Hematopoietic multipotent progenitor cell (in vitro differentiated cells): ENCODE data around the gene TES. TPM values are rescaled to one million over a fixed set of nuclear protein-coding genes. Genes with fewer than 3 reads are reported as not detected.
"Not testable (repeated sequence)": the region's sequence is repeated elsewhere in the genome, so short reads cannot be mapped to it uniquely, and the experiment has no call there.

Source experiments
- DNase-seq, 3 donors: peaks; one replicate each; pipeline ENCODE4 v3.0.0-alpha.2; 2011 to 2015; ENCODE audit warnings: low read depth in 2 of 3, low spot score in 2 of 3
- total RNA-seq: library from RNA; depleted of rRNA; stranded (reverse); fragments of >200 nt; gene quantifications from one replicate; pipeline ENCODE4 v1.2.3, GENCODE V29; 2012

Gene TES
- total RNA-seq, 1 donor: 88.1 TPM

- DNase-seq: no peak
These were observed 68.9 kb downstream of the TES start for GRCh38 chr7:116279217-116279616.

GRCh38 chr7:116280803-116281202 lies 70.5 kb downstream of the TES start:
- no peak for DNase-seq

GRCh38 chr7:116283595-116284204 lies 73.4 kb downstream of the TES start:
- DNase-seq: no peak

- no peak for DNase-seq
These were observed 74.1 kb downstream of the TES start for GRCh38 chr7:116284390-116284789.

GRCh38 chr7:116285252-116285651 lies 74.9 kb downstream of the TES start:
- no peak for DNase-seq

GRCh38 chr7:116290740-116291139 lies 80.4 kb downstream of the TES start:
- no peak for DNase-seq

- DNase-seq: no peak
These were observed 81.6 kb downstream of the TES start for GRCh38 chr7:116291937-116292336.

- no peak for DNase-seq
These were observed 82.0 kb downstream of the TES start for GRCh38 chr7:116292381-116292780.

- DNase-seq: no peak
These were observed 82.8 kb downstream of the TES start for GRCh38 chr7:116293139-116293538.

- DNase-seq: no peak
These were observed 83.3 kb downstream of the TES start for GRCh38 chr7:116293633-116294032.

GRCh38 chr7:116295903-116296302 lies 85.6 kb downstream of the TES start:
- not testable (repeated sequence) for DNase-seq

GRCh38 chr7:116298055-116298454 lies 87.7 kb downstream of the TES start:
- DNase-seq: no peak

- no peak for DNase-seq
These were observed 88.2 kb downstream of the TES start for GRCh38 chr7:116298576-116298975.

GRCh38 chr7:116305485-116306408 lies 95.4 kb downstream of the TES start:
- no peak for DNase-seq

GRCh38 chr7:116306409-116307048 lies 96.2 kb downstream of the TES start:
- DNase-seq: no peak

GRCh38 chr7:116307253-116307652 lies 96.9 kb downstream of the TES start:
- no peak for DNase-seq

Other genes with a start within 250 kb of the TES start
- 26.4 TPM for gene TFEC, start 179.8 kb upstream of the TES start, total RNA-seq